ENCODE results near the gene RELCH.

The RELCH gene

GRCh38 chr18:62326646-62327348 lies 139.7 kb downstream of the RELCH start:
- peaks cover 27% of the 10 kb centered on the region for H3K27me3 ChIP-seq
- H3K9me3 ChIP-seq, result no peaks in the 10 kb centered on the region
- no peak for TF ChIP-seq CTCF (IDR thresholded peaks at IDR 0.05; ENCODE audit: low read depth, low read length)
- no peak for DNase-seq
- no peak overlapping the region for H3K4me3 ChIP-seq (ENCODE audit: low read depth, low read length)
- H3K36me3 ChIP-seq, result no peaks in the 10 kb centered on the region
- H3K4me1 ChIP-seq, result no peaks in the 10 kb centered on the region

- no peak for TF ChIP-seq CTCF (IDR thresholded peaks at IDR 0.05; ENCODE audit: low read depth, low read length)
- Histone ChIP-seq H3K36me3 (no peaks in the 10 kb centered on the region), H3K9me3 (no peaks in the 10 kb centered on the region), H3K4me3 (ENCODE audit: low read depth, low read length) (no peak overlapping the region), H3K27me3 (peaks cover 27% of the 10 kb centered on the region), H3K4me1 (no peaks in the 10 kb centered on the region)
- DNase-seq, result no peak
These were observed 140.9 kb downstream of the RELCH start for GRCh38 chr18:62327977-62328376.

- Histone ChIP-seq H3K36me3 (no peaks in the 10 kb centered on the region), H3K9me3 (no peaks in the 10 kb centered on the region), H3K4me1 (no peaks in the 10 kb centered on the region), H3K27me3 (peaks cover 21% of the 10 kb centered on the region), H3K4me3 (ENCODE audit: low read depth, low read length) (no peak overlapping the region)
- no peak for TF ChIP-seq CTCF (IDR thresholded peaks at IDR 0.05; ENCODE audit: low read depth, low read length)
- DNase-seq, result no peak
These were observed 141.8 kb downstream of the RELCH start for GRCh38 chr18:62328586-62329525.

GRCh38 chr18:62329691-62330454 lies 142.8 kb downstream of the RELCH start:
- Histone ChIP-seq H3K27me3 (peaks cover 21% of the 10 kb centered on the region), H3K36me3 (no peaks in the 10 kb centered on the region), H3K4me1 (no peaks in the 10 kb centered on the region), H3K9me3 (no peaks in the 10 kb centered on the region), H3K4me3 (ENCODE audit: low read depth, low read length) (no peak overlapping the region)
- no peak for TF ChIP-seq CTCF (IDR thresholded peaks at IDR 0.05; ENCODE audit: low read depth, low read length)
- no peak for DNase-seq

GRCh38 chr18:62330650-62331049 lies 143.6 kb downstream of the RELCH start:
- no peak for DNase-seq
- Histone ChIP-seq H3K4me1 (no peaks in the 10 kb centered on the region), H3K36me3 (no peaks in the 10 kb centered on the region), H3K4me3 (ENCODE audit: low read depth, low read length) (no peak overlapping the region), H3K9me3 (no peaks in the 10 kb centered on the region), H3K27me3 (peaks cover 19% of the 10 kb centered on the region)
- no peak for TF ChIP-seq CTCF (IDR thresholded peaks at IDR 0.05; ENCODE audit: low read depth, low read length)

Data from BE2C (cell line).